ENCODE data around the gene MUC2.

GRCh38 chr11:1112351-1113191 is 37.9 kb downstream of the MUC2 start:
- no peak for TF ChIP-seq CTCF (IDR thresholded peaks at IDR 0.05)
- TF ChIP-seq POLR2A (IDR thresholded peaks at IDR 0.05): no peak

Data from stomach (tissue), 4 donors.